ENCODE measurements around the gene KCNC2.
"Not testable (repeated sequence)": the region's sequence is repeated elsewhere in the genome, so short reads cannot be mapped to it uniquely, and the experiment has no call there.

Gene KCNC2

GRCh38 chr12:75194250-75194649 is 15.4 kb downstream of the KCNC2 start:
- H3K4me3 Mint-ChIP-seq: no peak overlapping the region
- no peaks in the 10 kb centered on the region for H3K27me3 Mint-ChIP-seq
- H3K27ac Mint-ChIP-seq: no peak overlapping the region

GRCh38 chr12:75192196-75192595 is 17.4 kb downstream of the KCNC2 start:
- H3K4me3 Mint-ChIP-seq: no peak overlapping the region
- DNase-seq (no peak), ATAC-seq (replicated peaks) (no peak)
- H3K36me3 Mint-ChIP-seq (ENCODE audit: insufficient read depth): no peaks in the 10 kb centered on the region
- peaks cover 0 to 5% of the 10 kb centered on the region in 2 donors for H3K9me3 Mint-ChIP-seq
- H3K27ac Mint-ChIP-seq: no peak overlapping the region
- H3K27me3 Mint-ChIP-seq: no peaks in the 10 kb centered on the region
- H3K4me1 Mint-ChIP-seq (ENCODE audit: low read depth in 2 of 2): no peaks in the 10 kb centered on the region

More at GRCh38 chr12:75194250-75194649, 15.4 kb downstream of the KCNC2 start:
- no peak for DNase-seq
- peaks cover 0 to 5% of the 10 kb centered on the region in 2 donors for H3K9me3 Mint-ChIP-seq
- no peaks in the 10 kb centered on the region for H3K36me3 Mint-ChIP-seq (ENCODE audit: insufficient read depth)
- H3K4me1 Mint-ChIP-seq (ENCODE audit: low read depth in 2 of 2): no peaks in the 10 kb centered on the region
- ATAC-seq (replicated peaks): no peak

GRCh38 chr12:75190846-75191245 is 18.8 kb downstream of the KCNC2 start:
- ATAC-seq (replicated peaks) (no peak), DNase-seq (no peak)
- Mint-ChIP-seq H3K36me3 (ENCODE audit: insufficient read depth) (no peaks in the 10 kb centered on the region), H3K4me1 (ENCODE audit: low read depth in 2 of 2) (no peaks in the 10 kb centered on the region), H3K4me3 (no peak overlapping the region), H3K9me3 (peaks cover 0 to 5% of the 10 kb centered on the region in 2 donors), H3K27ac (no peak overlapping the region), H3K27me3 (no peaks in the 10 kb centered on the region)

GRCh38 chr12:75185881-75186280 is 23.8 kb downstream of the KCNC2 start:
- H3K27me3 Mint-ChIP-seq; H3K36me3 Mint-ChIP-seq (ENCODE audit: insufficient read depth); ATAC-seq (replicated peaks); H3K4me1 Mint-ChIP-seq (ENCODE audit: low read depth in 2 of 2); DNase-seq; H3K27ac Mint-ChIP-seq; H3K4me3 Mint-ChIP-seq; H3K9me3 Mint-ChIP-seq: not testable (repeated sequence)

GRCh38 chr12:75184516-75184915 is 25.1 kb downstream of the KCNC2 start:
- ATAC-seq (replicated peaks) (no peak), DNase-seq (no peak)
- Mint-ChIP-seq H3K27ac (no peak overlapping the region), H3K4me3 (no peak overlapping the region), H3K36me3 (ENCODE audit: insufficient read depth) (no peaks in the 10 kb centered on the region), H3K4me1 (ENCODE audit: low read depth in 2 of 2) (no peaks in the 10 kb centered on the region), H3K9me3 (no peaks in the 10 kb centered on the region), H3K27me3 (no peaks in the 10 kb centered on the region)

GRCh38 chr12:75183967-75184366 is 25.7 kb downstream of the KCNC2 start:
- Mint-ChIP-seq H3K4me1 (ENCODE audit: low read depth in 2 of 2) (no peaks in the 10 kb centered on the region), H3K36me3 (ENCODE audit: insufficient read depth) (no peaks in the 10 kb centered on the region), H3K27ac (no peak overlapping the region), H3K27me3 (no peaks in the 10 kb centered on the region), H3K4me3 (no peak overlapping the region), H3K9me3 (no peaks in the 10 kb centered on the region)
- ATAC-seq (replicated peaks) (no peak), DNase-seq (no peak)

- Mint-ChIP-seq H3K9me3 (peaks cover 0 to 3% of the 10 kb centered on the region in 2 donors), H3K27ac (no peak overlapping the region), H3K36me3 (ENCODE audit: insufficient read depth) (no peaks in the 10 kb centered on the region), H3K4me3 (no peak overlapping the region), H3K27me3 (no peaks in the 10 kb centered on the region), H3K4me1 (ENCODE audit: low read depth in 2 of 2) (no peaks in the 10 kb centered on the region)
- DNase-seq (no peak), ATAC-seq (replicated peaks) (no peak)
These were observed 31.6 kb downstream of the KCNC2 start for GRCh38 chr12:75177997-75178396.

- ATAC-seq (replicated peaks): no peak
- H3K4me1 Mint-ChIP-seq (ENCODE audit: low read depth in 2 of 2): no peaks in the 10 kb centered on the region
- no peaks in the 10 kb centered on the region for H3K27me3 Mint-ChIP-seq
- peaks cover 0 to 3% of the 10 kb centered on the region in 2 donors for H3K9me3 Mint-ChIP-seq
- H3K36me3 Mint-ChIP-seq (ENCODE audit: insufficient read depth): no peaks in the 10 kb centered on the region
- H3K27ac Mint-ChIP-seq: no peak overlapping the region
- DNase-seq: no peak
- no peak overlapping the region for H3K4me3 Mint-ChIP-seq
These were observed 37.0 kb downstream of the KCNC2 start for GRCh38 chr12:75172611-75173010.

- Mint-ChIP-seq H3K27ac (no peak overlapping the region), H3K4me3 (no peak overlapping the region), H3K9me3 (no peaks in the 10 kb centered on the region), H3K27me3 (no peaks in the 10 kb centered on the region), H3K36me3 (ENCODE audit: insufficient read depth) (no peaks in the 10 kb centered on the region), H3K4me1 (ENCODE audit: low read depth in 2 of 2) (no peaks in the 10 kb centered on the region)
- DNase-seq: no peak
- ATAC-seq (replicated peaks): no peak
These were observed 38.9 kb downstream of the KCNC2 start for GRCh38 chr12:75170640-75171185.

GRCh38 chr12:75162845-75163244 is 46.8 kb downstream of the KCNC2 start:
- ATAC-seq (replicated peaks) (no peak), DNase-seq (no peak)
- peaks cover 0 to 2% of the 10 kb centered on the region in 2 donors for H3K9me3 Mint-ChIP-seq
- no peaks in the 10 kb centered on the region for H3K27me3 Mint-ChIP-seq
- H3K4me3 Mint-ChIP-seq: no peak overlapping the region
- H3K4me1 Mint-ChIP-seq (ENCODE audit: low read depth in 2 of 2): no peaks in the 10 kb centered on the region
- H3K27ac Mint-ChIP-seq: no peak overlapping the region
- H3K36me3 Mint-ChIP-seq (ENCODE audit: insufficient read depth): no peaks in the 10 kb centered on the region

GRCh38 chr12:75161488-75161887 is 48.2 kb downstream of the KCNC2 start:
- Mint-ChIP-seq H3K4me1 (ENCODE audit: low read depth in 2 of 2) (no peaks in the 10 kb centered on the region), H3K27ac (no peak overlapping the region), H3K27me3 (no peaks in the 10 kb centered on the region), H3K9me3 (peaks cover 0 to 2% of the 10 kb centered on the region in 2 donors), H3K36me3 (ENCODE audit: insufficient read depth) (no peaks in the 10 kb centered on the region), H3K4me3 (no peak overlapping the region)
- ATAC-seq (replicated peaks): no peak
- no peak for DNase-seq

- Mint-ChIP-seq H3K27ac (no peak overlapping the region), H3K4me1 (ENCODE audit: low read depth in 2 of 2) (no peaks in the 10 kb centered on the region), H3K9me3 (no peaks in the 10 kb centered on the region), H3K27me3 (no peaks in the 10 kb centered on the region), H3K4me3 (no peak overlapping the region), H3K36me3 (ENCODE audit: insufficient read depth) (no peaks in the 10 kb centered on the region)
- DNase-seq (no peak), ATAC-seq (replicated peaks) (no peak)
These were observed 52.3 kb downstream of the KCNC2 start for GRCh38 chr12:75157385-75157784.

- Mint-ChIP-seq H3K4me1 (ENCODE audit: low read depth in 2 of 2) (no peaks in the 10 kb centered on the region), H3K4me3 (no peak overlapping the region), H3K27me3 (no peaks in the 10 kb centered on the region), H3K36me3 (ENCODE audit: insufficient read depth) (no peaks in the 10 kb centered on the region), H3K9me3 (no peaks in the 10 kb centered on the region), H3K27ac (no peak overlapping the region)
- no peak for ATAC-seq (replicated peaks)
- no peak for DNase-seq
These were observed 53.7 kb downstream of the KCNC2 start for GRCh38 chr12:75155962-75156361.

GRCh38 chr12:75154388-75154787 is 55.3 kb downstream of the KCNC2 start:
- H3K36me3 Mint-ChIP-seq (ENCODE audit: insufficient read depth): no peaks in the 10 kb centered on the region
- H3K4me1 Mint-ChIP-seq (ENCODE audit: low read depth in 2 of 2): no peaks in the 10 kb centered on the region
- H3K27me3 Mint-ChIP-seq: no peaks in the 10 kb centered on the region
- no peak for ATAC-seq (replicated peaks)
- no peak overlapping the region for H3K4me3 Mint-ChIP-seq
- no peak overlapping the region for H3K27ac Mint-ChIP-seq
- no peak for DNase-seq
- H3K9me3 Mint-ChIP-seq: no peaks in the 10 kb centered on the region

GRCh38 chr12:75139196-75139595 is 70.4 kb downstream of the KCNC2 start:
- Mint-ChIP-seq H3K27ac (no peak overlapping the region), H3K9me3 (peaks cover 0 to 2% of the 10 kb centered on the region in 2 donors), H3K36me3 (ENCODE audit: insufficient read depth) (no peaks in the 10 kb centered on the region), H3K4me1 (ENCODE audit: low read depth in 2 of 2) (no peaks in the 10 kb centered on the region), H3K27me3 (no peaks in the 10 kb centered on the region), H3K4me3 (no peak overlapping the region)
- no peak for DNase-seq
- ATAC-seq (replicated peaks): no peak

Data from effector memory CD8-positive, alpha-beta T cell (primary cell).